Epithelial cell of proximal tubule (primary cell): ENCODE results near the gene SRRM3. TPM values are rescaled to one million over a fixed set of nuclear protein-coding genes. Genes with fewer than 3 reads are reported as not detected.
"Not testable (repeated sequence)": the region's sequence is repeated elsewhere in the genome, so short reads cannot be mapped to it uniquely, and the experiment has no call there.

Source experiments
- DNase-seq: peaks from one replicate; pipeline ENCODE4 v3.0.0-alpha.2; 2011; ENCODE audit warnings: low read depth
- H3K4me3 ChIP-seq: 2 replicates; pipeline ENCODE4 v1.5.1; 2011; ENCODE audit warnings: low read depth, mild to moderate bottlenecking, low read length
- total RNA-seq: library from RNA; depleted of rRNA; stranded (reverse); fragments of >200 nt; gene quantifications from 2 replicates; pipeline ENCODE4 v1.2.3, GENCODE V29; 2015
- TF ChIP-seq, protein P1 (sequence below): conservative IDR thresholded peaks from 2 replicates; pipeline ENCODE4 v1.5.1; 2012; ENCODE audit warnings: low read depth, mild to moderate bottlenecking, low read length

SRRM3 gene
- total RNA-seq, 1 donor from 2014 or later = not detected

GRCh38 chr7:76314042-76314721 lies 112.5 kb downstream of the SRRM3 start:
- TF ChIP-seq, protein P1, sequence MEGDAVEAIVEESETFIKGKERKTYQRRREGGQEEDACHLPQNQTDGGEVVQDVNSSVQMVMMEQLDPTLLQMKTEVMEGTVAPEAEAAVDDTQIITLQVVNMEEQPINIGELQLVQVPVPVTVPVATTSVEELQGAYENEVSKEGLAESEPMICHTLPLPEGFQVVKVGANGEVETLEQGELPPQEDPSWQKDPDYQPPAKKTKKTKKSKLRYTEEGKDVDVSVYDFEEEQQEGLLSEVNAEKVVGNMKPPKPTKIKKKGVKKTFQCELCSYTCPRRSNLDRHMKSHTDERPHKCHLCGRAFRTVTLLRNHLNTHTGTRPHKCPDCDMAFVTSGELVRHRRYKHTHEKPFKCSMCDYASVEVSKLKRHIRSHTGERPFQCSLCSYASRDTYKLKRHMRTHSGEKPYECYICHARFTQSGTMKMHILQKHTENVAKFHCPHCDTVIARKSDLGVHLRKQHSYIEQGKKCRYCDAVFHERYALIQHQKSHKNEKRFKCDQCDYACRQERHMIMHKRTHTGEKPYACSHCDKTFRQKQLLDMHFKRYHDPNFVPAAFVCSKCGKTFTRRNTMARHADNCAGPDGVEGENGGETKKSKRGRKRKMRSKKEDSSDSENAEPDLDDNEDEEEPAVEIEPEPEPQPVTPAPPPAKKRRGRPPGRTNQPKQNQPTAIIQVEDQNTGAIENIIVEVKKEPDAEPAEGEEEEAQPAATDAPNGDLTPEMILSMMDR = peak; percentile 100
- no peak for DNase-seq

GRCh38 chr7:76314740-76315139 lies 113.0 kb downstream of the SRRM3 start:
- not testable (repeated sequence) for DNase-seq, H3K4me3 ChIP-seq

More at GRCh38 chr7:76314042-76314721, 112.5 kb downstream of the SRRM3 start:
- H3K4me3 ChIP-seq = no peak overlapping the region

- TF ChIP-seq, protein P1 = no peak
- DNase-seq = no peak
- H3K4me3 ChIP-seq = no peak overlapping the region
Observed at GRCh38 chr7:76315364-76315763, 113.7 kb downstream of the SRRM3 start.

DNA sequence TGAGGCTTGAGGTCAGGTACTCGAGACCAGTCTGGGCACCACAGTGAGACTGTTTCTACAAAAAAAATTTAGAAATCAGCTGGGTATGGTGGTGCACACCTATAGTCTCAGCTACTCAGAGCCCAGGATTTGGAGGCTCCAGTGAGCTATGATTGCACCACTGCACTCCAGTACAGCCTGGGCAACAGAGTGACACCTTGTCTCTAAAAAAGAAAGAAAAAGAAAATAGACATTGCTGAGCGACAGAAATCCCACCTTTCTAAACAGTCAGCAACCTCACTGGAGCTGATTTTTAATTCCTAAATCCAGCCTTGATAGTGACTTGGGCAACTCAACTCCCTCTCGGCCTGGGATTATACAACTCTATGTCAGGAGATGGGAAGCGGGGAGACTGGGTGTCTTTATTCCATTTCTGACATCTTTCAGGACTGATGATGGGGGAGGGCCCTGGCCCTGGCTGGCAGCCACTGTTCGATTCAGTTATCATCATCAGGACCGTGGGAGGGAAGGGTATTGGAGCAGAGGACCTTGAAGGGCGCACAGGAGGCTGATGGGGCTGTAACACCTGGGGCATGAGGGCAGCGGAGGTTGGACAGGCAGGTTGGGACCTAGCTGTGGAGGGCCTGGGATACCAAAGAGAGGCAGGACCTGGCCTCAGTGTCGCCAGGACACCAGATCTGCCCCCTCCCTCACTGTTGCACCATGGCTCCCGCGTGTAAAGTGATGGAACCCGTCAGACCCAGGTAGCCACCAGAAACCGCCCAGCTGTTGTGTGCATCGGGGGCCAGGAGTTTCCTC lies 115.5 kb downstream of the SRRM3 start:
- H3K4me3 ChIP-seq = peak overlapping the region; percentile 88
- TF ChIP-seq, protein P1 = no peak
- no peak for DNase-seq

DNA sequence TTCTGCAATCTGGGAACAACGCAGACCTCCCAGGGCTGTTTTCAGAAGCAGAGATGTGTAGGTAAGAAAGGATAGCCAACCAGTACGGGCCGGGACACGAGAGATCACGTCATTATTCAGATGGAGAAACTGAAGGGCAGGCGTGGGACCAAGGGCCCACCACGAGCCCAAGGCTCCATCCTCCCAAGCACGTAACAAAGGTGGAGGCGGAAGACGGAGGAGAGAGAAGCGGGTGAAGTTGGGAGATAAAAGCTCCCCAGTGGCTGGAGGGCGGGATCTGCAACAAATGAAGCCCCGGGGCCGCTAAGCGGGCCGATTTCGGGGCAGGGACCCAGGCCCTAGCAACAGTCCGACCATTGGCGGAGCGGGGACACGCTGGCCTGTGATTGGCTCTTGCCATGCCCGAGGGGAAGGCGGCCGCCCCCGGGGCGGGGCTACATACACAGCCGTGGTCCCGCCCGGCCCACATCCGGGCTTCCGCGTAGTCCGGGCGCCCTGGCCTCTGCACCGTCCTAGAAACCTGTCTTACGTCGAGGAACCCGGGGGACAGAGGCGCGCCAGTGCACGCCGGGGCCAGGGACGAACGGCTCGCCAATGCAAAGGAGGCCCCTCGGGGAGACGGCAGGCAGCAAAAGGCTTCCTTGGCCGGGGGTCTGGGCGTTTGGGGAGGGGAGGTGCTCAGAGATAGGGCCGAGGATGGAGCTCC lies 116.2 kb downstream of the SRRM3 start:
- DNase-seq = no peak
- peak overlapping the region; percentile 88 for H3K4me3 ChIP-seq
- TF ChIP-seq, protein P1 = no peak

DNA sequence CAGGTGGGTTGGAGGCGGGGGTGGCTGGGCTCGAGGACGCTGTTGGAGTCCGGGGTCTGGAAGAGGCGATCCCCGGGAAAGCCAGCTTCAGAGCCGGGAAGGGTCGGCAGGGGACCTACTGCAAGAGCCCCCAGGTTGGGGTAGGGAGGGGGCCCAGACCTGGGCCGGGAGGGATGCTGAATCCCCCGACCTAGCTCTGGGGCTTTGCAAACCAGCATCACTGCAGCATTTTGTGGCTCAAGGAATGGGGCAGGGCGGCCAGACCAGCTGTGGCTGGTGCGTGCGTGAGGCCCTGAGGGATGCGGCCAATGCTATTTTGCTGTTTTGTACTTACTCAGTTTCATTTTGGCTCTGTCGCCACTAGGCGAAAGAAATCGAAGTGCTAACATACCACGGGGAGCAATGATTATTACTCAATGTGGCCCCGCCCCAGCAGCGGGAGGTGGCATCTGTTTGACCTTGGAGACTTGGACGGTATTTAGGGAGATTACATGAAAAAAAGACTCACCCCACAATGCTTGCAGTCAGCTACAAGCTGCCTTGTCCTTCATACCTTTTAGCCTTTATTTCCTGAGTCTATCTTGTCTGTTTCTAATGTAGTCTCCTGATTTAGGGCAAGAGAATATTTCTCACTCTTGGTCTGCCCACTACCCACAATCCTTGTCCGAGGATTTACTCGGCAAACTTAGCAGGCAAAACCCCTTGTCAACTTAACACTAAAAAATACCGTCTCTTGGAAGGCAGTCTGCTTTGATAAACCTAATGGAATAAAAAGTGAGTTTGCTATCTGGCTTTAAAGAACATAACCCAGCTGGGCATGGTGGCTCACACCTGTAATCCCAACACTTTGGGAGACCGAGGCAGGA lies 117.0 kb downstream of the SRRM3 start:
- TF ChIP-seq, protein P1 = peak; percentile 36
- peak overlapping the region; percentile 88 for H3K4me3 ChIP-seq
- no peak for DNase-seq
